DOHH2 (cell line): ENCODE results near the gene HRC.

Source experiments
- EZH2phosphoT487 ChIP-seq: fragments of 200-600 bp; sonication (generic); IDR thresholded peaks from 2 replicates; pipeline ENCODE4 v1.6.1; 2017; ENCODE audit warnings: borderline replicate concordance, mild to moderate bottlenecking, antibody characterized with exemption, low read length, moderate library complexity, mixed read lengths
- TF ChIP-seq, protein P1 (sequence below): fragments of 200-600 bp; sonication (generic); IDR thresholded peaks from one replicate; pipeline ENCODE4 v1.5.1; 2014; ENCODE audit warnings: antibody characterized with exemption, mild to moderate bottlenecking, low read depth, low read length; ENCODE audit not compliant: poor library complexity, severe bottlenecking

DNA sequence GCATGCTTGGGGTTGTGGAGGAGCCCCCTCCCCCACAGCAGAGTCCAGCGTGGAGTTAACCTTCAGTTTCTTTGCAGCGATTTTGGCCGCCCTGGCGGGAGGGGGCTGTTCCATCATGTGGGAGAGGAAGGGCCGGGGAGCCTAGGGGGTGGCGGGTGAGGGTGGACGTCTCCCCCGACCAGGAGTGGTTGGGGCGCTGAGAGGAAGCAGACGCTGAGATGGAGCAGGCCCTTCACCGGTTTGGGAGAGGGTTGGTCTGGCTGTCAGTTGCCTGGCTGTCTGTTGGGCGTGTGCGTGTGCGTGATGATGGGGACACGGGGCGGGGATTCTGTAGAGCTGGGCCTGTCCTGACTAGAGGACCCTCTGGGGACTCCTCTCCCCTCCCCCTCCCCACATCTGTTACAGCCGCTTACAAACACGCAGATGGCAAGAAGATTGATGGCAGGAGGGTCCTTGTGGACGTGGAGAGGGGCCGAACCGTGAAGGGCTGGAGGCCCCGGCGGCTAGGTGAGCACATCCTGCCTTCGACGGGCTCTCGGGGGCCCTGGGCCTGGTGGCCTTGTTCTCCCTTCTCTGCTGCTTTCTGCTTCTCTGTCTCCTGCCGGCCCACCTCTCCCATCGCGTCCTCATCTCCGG lies 50.8 kb downstream of the HRC start:
- TF ChIP-seq, protein P1, sequence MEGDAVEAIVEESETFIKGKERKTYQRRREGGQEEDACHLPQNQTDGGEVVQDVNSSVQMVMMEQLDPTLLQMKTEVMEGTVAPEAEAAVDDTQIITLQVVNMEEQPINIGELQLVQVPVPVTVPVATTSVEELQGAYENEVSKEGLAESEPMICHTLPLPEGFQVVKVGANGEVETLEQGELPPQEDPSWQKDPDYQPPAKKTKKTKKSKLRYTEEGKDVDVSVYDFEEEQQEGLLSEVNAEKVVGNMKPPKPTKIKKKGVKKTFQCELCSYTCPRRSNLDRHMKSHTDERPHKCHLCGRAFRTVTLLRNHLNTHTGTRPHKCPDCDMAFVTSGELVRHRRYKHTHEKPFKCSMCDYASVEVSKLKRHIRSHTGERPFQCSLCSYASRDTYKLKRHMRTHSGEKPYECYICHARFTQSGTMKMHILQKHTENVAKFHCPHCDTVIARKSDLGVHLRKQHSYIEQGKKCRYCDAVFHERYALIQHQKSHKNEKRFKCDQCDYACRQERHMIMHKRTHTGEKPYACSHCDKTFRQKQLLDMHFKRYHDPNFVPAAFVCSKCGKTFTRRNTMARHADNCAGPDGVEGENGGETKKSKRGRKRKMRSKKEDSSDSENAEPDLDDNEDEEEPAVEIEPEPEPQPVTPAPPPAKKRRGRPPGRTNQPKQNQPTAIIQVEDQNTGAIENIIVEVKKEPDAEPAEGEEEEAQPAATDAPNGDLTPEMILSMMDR: no peak
- no peak for TF ChIP-seq EZH2phosphoT487
